Astrocyte of the cerebellum (primary cell): ENCODE data around the gene TRAPPC3L.

Experiments used
- DNase-seq: peaks from one replicate; pipeline ENCODE4 v3.0.0-alpha.2; 2011; ENCODE audit warnings: low read depth
- H3K4me3 ChIP-seq: 2 replicates; pipeline ENCODE4 v1.5.1; 2011; ENCODE audit warnings: mild to moderate bottlenecking, low read depth, low read length, moderate library complexity
- in situ Hi-C: cut with HindIII; loops from 2 replicates; pipeline ENCODE4 v1.10.0; 2017; ENCODE audit warnings: low sequenced_read_pairs
- TF ChIP-seq, protein P1 (sequence below): IDR thresholded peaks from 2 replicates; pipeline ENCODE4 v1.5.1; 2012; ENCODE audit warnings: low read length, low read depth, moderate library complexity, mild to moderate bottlenecking; ENCODE audit errors: missing control alignments

Gene TRAPPC3L

DNA sequence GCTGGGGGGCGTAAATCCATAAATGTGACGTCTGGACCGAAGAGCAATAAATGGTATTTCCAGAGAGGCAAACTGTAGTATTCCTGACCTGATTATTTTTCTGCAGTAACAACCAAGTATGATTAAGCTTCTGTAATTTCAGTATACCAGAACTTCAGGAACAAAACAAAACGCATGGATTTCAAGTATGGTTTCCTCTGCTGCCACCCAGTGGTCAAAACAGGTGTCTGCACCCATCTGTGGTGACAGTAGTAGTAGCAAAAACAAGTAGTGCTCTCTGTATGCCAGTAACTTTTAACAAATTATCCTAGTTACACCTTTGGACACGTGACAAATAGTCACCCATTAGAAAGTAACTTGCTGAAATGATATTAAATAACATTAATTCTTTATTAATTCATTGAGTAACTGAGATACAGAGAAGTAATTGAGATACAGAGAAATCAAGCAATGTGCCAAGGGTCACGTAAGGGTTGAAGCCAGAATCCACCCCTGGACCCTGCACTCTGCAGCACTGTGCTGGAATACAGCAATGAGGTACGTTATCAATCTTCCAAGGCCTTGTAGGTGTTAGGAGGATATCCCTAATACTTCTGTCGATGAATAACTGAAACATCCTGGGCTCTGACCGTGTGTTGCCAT is 16.0 kb upstream of the TRAPPC3L start:
- in situ Hi-C loops: no loop called here
- TF ChIP-seq, protein P1, sequence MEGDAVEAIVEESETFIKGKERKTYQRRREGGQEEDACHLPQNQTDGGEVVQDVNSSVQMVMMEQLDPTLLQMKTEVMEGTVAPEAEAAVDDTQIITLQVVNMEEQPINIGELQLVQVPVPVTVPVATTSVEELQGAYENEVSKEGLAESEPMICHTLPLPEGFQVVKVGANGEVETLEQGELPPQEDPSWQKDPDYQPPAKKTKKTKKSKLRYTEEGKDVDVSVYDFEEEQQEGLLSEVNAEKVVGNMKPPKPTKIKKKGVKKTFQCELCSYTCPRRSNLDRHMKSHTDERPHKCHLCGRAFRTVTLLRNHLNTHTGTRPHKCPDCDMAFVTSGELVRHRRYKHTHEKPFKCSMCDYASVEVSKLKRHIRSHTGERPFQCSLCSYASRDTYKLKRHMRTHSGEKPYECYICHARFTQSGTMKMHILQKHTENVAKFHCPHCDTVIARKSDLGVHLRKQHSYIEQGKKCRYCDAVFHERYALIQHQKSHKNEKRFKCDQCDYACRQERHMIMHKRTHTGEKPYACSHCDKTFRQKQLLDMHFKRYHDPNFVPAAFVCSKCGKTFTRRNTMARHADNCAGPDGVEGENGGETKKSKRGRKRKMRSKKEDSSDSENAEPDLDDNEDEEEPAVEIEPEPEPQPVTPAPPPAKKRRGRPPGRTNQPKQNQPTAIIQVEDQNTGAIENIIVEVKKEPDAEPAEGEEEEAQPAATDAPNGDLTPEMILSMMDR: peak; percentile 91
- no peak overlapping the region for H3K4me3 ChIP-seq
- peak; percentile 55 for DNase-seq

DNA sequence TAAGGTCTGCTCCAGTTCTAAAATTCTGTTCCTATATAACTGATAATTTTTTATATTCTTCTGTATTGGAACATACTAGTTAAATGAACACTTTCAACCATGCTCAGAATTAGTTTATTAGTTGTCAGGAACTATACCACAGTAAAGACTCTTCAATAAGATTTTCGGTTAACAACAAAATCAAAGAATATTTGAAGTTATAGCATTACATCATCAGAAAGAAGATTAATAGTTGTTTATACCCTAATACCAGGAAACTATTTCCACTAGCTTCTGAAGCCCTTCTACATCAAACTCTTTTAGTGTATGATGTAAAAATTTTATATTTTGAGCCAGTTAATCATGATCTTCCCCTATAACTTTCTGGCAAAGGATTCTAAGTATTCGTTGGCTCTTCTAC is 14.6 kb upstream of the TRAPPC3L start:
- TF ChIP-seq, protein P1: no peak
- no peak for DNase-seq
- in situ Hi-C loops: no loop called here
- no peak overlapping the region for H3K4me3 ChIP-seq

DNA sequence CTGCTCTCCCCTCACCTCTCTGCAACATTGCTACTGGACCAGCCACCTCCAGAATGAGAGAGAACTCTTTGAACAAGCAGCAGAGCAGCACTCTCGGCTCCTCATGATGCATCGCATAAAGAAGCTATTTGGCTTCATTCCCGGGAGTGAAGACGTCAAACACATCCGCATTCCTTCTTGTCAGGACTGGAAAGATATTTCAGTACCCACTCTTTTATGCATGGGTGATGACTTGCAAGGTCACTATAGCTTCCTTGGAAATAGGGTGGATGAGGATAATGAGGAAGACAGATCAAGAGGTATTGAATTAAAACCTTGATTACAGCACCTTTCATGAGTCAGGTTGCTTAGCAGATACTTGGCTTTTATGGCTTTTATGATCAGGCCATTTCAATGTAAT is 12.4 kb upstream of the TRAPPC3L start:
- no peak overlapping the region for H3K4me3 ChIP-seq
- DNase-seq: peak; percentile 91
- TF ChIP-seq, protein P1: no peak
- in situ Hi-C loops: no loop called here

DNA sequence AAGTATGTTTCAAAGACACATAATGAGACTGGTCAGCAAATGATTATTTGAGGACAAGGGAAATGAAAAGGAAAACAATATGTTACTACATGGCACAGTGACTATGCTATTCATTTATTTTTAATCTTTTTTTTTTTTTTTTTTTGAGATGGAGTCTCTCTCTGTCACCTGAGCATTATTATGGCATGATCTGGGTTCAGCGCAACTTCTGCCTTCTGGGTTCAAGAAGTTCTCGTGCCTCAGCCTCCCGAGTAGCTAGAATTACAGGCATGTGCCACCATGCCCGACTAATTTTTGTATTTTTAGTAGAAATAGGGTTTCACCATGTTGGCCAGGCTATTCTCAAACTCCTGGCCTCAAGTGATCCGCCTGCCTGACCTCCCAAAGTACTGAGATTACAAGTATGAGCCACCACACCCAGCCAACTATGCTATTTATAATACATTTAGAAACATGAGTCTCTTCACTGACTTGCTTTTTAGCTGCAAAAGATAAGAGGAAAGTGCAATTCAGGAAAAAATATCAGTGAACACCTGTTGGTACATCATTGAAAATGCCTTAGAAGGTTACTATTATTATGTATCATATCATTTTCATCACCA is 11.4 kb upstream of the TRAPPC3L start:
- in situ Hi-C loops: no loop called here
- TF ChIP-seq, protein P1: no peak
- H3K4me3 ChIP-seq: no peak overlapping the region
- DNase-seq: no peak

DNA sequence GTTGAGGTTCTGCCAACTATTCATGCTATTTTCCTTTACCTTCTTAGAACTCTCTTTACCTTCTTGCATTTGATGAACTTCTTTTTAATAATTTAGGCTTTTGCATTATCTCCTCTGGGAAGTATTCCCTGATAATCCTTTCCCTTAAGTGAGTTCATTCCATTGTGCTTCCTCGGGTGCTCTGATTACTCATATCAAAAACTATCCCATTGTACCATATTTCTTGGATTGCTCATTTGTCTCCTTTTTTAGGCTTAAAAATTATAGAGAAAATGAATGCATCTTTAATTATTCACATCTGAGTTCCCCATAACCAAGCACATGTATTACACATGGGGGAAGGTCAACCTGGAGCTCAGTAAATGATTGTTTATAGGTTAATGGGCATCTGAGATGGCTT is 10.6 kb upstream of the TRAPPC3L start:
- in situ Hi-C loops: no loop called here
- TF ChIP-seq, protein P1: no peak
- DNase-seq: no peak
- no peak overlapping the region for H3K4me3 ChIP-seq

DNA sequence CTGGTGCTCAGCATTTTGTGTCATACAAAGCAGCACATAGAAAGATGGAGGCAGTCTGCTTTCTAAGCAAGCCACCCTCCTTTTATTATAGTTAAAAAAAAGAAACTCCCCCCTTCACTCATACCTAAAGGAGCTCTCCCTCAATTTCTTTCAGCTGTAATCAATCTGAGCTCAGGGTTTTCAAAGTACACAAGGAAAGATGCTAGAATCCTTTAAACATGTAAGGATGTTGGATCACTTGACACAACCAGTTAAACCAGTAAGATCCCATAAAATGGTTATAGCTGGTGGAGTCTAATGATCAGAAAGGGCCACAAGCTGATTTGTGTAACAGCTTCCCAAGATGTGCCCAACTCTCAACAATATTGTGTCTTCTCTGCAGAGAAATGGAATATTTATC is 8.0 kb upstream of the TRAPPC3L start, which contains the start of gene CALHM4:
CALHM4 (plus strand) TSS at position 301 of the 400 bp plus-strand sequence; CDS start at position 344, 43 bp downstream.
- TF ChIP-seq, protein P1: no peak
- H3K4me3 ChIP-seq: no peak within 1 kb of the TSS
- no peak for DNase-seq
- in situ Hi-C loops: no loop called here
